Kasumi-1 (cell line): ENCODE measurements around the gene DNAH9.

Experiments used
- DNase-seq, 2 experiments: peaks; one replicate each; lab custom pipeline; 2025; lab: John Stamatoyannopoulos, UW

Gene DNAH9

DNA sequence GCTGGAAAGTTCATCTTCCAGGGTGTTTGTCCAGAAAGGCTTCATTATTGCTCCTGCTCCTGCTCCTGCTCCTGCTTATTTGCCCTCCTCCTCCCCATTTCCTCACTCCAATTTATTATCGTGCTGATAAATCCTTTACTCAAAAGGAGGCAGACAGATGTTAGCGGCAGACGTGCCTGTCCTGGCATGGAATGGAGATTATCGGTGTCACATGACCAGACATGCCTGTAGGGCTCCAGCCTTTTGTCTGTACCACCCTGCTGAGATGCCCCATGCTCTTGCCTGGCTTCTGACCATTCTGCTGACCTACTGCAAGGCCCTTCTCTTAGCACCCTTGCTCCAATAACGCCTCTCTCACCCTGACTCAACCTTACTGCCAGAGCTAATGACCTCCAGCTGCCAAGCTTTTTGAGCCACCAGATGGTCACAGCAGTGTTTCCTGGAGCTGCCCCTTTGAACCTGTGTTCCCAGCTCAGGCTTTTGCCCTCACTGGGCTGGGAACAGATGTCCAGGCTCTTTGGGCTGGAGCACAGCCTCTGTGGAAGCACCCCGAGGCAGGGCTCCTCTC, 12.8 kb downstream of the DNAH9 start:
- DNase-seq = no peak

GRCh38 chr17:11612956-11613355, 14.7 kb downstream of the DNAH9 start:
- DNase-seq = no peak

DNA sequence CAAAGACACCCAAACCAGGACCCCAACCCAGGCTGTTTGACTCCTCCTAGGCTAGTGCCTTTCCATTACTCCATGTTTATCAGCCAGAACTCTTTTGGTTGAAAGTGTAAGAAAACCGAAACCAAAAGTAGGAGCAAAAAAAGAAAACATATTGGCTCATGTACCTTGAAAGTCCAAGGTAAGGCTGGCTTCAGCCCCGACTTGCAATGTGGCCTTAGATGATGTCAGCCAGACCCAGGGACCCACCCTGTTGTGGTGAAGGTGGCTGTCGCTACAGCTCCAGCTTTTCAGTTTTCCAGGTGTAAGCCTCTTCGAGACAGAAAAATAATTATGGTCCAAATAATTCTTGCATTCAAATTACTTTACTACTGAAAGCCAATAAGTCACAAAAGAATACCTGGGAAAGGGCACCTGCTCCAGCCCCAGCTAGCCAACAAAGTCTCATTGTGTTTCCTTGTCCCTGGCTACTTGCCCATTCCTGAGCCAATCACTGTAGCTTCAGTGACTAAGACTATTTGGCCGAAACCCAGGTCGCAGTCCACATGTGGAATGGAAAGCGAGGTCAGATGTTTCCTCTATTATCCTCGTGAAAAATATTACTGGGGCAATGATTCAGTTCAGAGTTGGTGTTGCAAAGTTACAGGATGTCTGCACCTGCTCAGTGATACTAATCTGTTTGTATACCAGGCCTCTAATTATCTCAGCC, 20.7 kb downstream of the DNAH9 start:
- no peak for DNase-seq

DNA sequence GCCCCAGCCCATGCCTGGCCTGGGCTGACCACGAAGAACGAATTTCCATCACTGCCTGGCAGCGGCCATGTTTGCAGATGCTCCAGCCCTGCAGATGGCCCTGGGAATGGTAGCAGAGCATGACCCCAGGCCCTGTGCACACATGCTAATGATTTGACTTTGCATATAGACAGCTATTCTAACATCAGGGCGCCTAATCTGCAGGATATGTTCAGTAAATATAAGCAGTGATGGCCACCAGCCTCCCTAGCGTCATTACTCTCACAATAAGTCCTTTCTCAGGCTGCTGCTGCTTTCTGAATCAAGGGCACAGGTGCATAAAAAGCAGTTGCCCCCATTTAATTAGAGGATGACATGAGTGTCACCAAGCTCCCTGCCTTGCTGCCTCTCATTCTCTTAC, 24.2 kb downstream of the DNAH9 start:
- DNase-seq = no peak

- no peak for DNase-seq
These were observed 26.7 kb downstream of the DNAH9 start for GRCh38 chr17:11624976-11625375.

DNA sequence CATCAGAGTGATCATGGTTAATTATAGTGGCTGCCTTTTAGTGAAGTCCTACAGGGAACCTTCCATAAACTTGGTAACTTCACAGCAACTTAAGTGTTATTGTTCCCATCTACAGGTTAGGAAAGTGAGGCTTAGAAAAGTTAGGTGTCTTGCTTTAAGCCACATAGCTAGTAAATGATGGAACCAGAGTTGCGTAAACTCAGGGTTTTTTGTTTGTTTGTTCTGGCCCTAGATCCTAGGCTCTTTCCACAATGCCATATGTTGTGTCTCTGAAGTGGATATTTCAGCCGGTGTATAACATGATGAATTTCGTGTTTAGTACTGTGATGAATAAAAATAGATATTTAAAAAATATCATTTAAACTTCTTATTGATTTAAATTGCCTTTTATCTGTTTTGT, 27.6 kb downstream of the DNAH9 start:
- DNase-seq = no peak

DNA sequence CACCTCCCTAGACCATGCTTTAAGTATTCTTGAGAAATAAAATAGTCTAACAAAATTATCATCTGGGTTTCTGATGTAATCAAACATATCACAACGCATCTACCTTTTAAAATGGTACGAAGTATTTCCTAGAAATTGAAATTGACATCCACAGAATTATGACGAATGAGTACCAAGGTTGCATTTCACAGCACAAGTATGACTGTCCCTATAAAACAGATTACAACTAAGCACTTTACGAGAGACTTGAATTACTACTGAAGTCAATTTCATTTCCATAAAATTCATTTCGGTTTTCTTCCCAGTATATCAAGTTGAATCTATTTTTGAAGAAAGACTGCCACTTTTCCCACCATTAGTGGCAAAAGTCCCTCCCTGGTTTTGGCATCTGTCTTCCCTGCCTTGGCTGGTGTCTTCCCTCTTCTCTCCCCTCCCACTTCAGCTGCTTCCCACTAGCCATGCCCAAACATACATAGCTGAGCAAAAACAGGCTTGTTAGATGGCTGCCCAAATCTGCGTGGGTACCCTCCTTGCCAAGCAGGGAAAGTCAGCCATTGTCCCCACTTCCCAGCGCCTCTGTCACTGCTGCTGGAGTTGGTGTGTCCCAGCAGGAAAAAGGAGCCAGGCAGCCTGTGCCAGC, 29.2 kb downstream of the DNAH9 start:
- DNase-seq = no peak

GRCh38 chr17:11628374-11628773, 30.1 kb downstream of the DNAH9 start:
- DNase-seq = no peak

DNA sequence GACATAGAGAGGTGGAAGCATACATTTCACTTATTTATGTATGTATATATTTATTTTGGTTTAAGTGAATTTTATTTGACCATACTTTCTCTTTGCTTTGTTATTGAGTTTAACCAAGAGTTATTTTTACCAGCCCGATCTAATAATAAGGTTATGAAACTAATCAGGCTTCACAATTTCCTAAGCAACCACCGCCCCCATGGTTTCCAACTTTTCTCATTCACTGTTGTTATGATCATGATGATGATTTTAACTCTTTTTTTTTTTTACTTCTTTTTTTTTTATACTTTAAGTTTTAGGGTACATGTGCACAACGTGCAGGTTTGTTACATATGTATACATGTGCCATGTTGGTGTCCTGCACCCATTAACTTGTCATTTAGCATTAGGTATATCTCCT, 30.6 kb downstream of the DNAH9 start:
- DNase-seq = no peak

GRCh38 chr17:11636771-11637170, 38.5 kb downstream of the DNAH9 start:
- DNase-seq = no peak

DNA sequence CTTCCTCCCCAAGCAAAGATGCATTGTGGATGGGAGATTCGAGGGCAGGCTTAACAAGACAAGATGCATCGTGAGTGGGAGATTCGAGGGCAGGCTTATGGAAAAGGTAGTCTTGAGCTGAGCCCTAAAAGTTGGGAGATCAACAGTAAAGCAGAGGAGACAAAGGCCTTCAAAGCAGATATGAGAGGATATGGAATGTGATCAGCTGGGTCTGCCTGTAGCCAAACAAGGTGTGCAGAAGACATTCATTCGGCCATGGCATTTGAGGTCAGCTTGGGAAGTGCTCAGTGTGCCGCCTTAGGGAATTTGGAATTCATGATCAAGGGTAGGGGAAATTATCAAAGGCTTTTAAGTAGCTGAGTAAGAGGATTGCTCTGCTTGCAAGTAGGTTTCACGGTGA, 39.5 kb downstream of the DNAH9 start:
- no peak for DNase-seq

DNA sequence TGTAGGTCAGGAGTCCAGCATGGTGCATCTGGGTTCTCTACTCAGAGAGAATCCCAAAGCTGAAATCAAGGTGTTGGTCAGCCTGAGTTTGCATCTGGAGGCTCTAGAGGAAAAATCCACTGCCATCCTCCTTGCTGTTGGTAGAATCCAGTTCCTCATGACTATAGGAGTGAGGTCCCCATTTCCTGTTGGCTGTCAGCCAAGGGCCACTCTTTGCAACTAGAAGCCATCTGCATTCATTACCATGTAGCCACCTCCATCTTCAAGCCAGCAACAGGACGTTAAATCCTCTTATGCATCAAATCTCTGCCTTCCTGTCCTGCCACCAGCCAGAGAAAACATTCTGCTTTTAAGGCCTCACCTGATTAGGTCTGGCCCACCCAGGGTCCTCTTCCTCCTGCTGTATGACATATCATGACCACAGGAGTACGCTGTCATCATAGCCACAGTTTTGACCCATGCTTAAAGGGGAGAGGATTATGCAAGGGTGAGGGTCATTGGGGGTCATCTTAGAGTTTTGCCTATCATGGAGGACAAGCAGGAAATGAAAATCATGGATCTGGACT, 40.5 kb downstream of the DNAH9 start:
- no peak for DNase-seq

DNA sequence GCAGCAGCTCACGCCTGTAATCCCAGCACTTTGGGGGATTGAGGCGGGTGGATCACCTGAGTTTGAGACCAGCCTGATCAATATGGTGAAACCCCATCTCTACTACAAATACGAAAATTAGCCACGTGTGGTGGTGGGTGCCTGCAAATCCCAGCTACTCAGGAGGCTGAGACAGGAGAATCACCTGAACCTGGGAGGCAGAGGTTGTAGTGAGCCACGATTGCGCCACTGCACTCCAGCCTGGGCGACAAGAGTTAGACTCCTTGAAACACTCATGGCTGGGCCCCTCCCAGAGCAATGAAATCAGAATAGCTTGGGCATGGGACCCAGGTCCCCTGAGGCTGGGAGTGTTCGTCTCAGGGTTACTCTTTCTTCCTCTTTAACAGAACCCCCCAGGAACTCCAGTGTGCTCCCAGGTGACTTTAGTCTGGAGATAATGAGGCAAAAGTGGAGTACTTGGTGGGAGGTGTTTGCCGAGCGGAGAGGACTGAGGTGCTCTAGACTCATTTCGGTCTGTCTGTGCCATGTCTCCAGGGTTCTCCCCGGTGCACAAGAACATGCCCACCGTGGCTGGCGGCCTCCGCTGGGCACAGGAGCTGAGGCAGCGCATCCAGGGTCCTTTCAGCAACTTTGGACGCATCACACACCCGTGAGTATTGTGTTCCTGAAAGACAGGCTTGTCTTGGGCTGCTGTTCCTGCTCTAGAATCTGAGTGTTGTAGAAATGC, 41.6 kb downstream of the DNAH9 start:
- no peak for DNase-seq

GRCh38 chr17:11640463-11640814, 42.2 kb downstream of the DNAH9 start:
- DNase-seq = no peak

GRCh38 chr17:11641521-11642275, 43.4 kb downstream of the DNAH9 start:
- no peak for DNase-seq

GRCh38 chr17:11642655-11643054, 44.4 kb downstream of the DNAH9 start:
- DNase-seq = no peak

- DNase-seq = no peak
These were observed 45.6 kb downstream of the DNAH9 start for GRCh38 chr17:11643851-11644250.

DNA sequence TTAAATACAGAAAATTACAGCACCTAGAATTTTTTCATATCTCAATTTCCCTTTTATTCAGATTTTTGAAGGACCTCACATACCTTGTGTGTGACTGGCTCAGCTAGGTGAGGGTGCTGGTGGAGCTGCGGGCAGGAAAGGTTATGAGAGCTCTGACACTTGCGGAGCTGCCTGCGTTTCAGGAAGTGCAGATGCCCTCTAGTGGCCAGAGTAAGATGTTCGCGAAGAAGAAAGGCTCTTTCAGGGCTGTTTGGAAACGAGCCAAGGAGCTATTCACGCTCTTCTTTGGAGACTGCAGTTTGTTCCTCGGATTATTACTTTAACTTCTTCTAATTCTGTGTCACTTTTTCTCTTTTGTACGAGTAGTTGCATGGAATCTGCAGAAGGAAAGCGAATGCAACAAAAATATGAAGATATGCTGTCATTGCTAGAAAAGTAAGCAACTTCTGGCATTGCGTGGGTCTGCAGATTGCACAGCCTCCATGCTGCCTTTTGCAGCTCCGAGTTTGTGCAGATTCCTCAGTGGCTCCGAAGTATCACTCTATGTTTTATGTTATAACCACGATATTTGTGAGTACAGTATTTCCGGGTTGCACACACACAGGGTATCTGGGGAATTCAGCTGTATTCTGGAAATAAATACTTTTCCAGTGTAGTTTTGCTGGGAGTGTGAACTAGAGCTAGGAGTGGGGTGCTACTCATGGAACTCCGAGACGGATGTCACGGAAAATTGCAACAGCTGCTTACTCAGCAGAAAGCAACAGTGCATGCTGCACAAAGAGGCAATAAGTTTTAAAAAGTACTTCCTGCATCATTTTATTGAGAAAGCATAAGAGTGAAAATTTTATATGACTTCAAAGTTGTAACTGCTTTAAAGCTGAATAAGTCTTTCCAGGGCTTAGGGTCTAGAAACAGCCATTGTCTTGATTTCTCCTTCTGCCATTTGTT, 46.3 kb downstream of the DNAH9 start:
- peak; percentile 36 to 43 for DNase-seq

GRCh38 chr17:11645426-11645825, 47.2 kb downstream of the DNAH9 start:
- DNase-seq = no peak

DNA sequence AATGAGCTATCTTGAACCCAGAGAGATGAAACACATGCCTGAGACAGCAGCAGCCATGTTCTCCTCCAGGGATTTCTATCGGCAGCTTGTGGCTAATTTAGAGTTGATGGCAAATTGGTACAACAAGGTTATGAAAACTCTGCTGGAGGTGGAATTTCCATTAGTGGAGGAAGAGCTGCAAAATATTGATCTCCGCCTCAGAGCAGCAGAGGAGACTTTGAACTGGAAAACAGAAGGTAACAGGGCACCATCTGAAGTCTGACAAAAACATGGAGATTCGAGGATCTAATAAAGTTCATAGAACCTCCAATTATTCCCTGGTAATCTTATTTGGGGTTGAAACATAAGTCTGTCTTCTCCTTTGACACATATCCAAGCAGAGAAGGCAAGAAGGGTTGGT, 52.8 kb downstream of the DNAH9 start:
- DNase-seq = no peak

DNA sequence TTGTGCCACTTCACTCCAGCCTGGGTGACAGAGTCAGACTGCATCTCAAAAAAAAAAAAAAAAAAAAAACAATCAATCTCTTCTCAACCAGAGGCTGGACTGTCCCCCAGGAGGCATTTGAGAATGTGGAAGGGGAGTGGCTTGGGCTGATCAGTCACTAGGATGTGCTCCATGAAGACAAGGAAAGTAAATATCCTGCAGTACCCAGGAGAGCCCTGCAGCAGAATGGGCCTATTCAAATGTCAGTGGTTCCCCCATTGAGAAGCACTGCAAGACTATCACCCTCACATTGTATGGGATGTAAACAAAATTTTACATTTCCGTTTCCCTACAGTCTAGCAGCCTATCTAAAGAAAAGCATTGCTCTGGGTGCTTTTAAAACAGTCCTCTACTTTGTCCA, 70.3 kb downstream of the DNAH9 start:
- no peak for DNase-seq
